A673 (cell line): ENCODE data around the gene PROX1. TPM values are rescaled to one million over a fixed set of nuclear protein-coding genes. Genes with fewer than 3 reads are reported as not detected.

Experiments used
- BruUV-seq: library from RNA; stranded (reverse); fragments of 400-500 nt; replicated peaks from 2 replicates; lab custom pipeline; 2021; lab: Mats Ljungman, UMichigan
- CTCF ChIA-PET: fragments of 300-600 bp; sonication (Branson Sonifier 250); formaldehyde crosslinking; loops from one replicate; lab custom pipeline; 2022; ENCODE audit warnings: antibody characterized with exemption; lab: Charles Lee
- POLR2A ChIA-PET: fragments of 300-600 bp; sonication (Branson Sonifier 250); formaldehyde crosslinking; loops from one replicate; lab custom pipeline; 2022; ENCODE audit warnings: antibody characterized with exemption; ENCODE audit not compliant: low non-redundant PET; lab: Charles Lee
- DNase-seq: peaks from one replicate; pipeline ENCODE4 v3.0.0-alpha.2; 2015; ENCODE audit warnings: low spot score
- H3K27ac ChIP-seq: fragments of 200-600 bp; sonication (generic); 2 replicates; pipeline ENCODE4 v1.5.1; 2016; ENCODE audit warnings: mixed run types, low read depth, mild to moderate bottlenecking, mixed read lengths, antibody characterized with exemption, low read length; ENCODE audit not compliant: poor library complexity, severe bottlenecking
- H3K27me3 ChIP-seq: fragments of 200-600 bp; sonication (generic); replicated peaks from 2 replicates; pipeline ENCODE4 v1.6.1; 2017; ENCODE audit warnings: mixed run types, low read depth, mild to moderate bottlenecking, mixed read lengths, antibody characterized with exemption, low read length; ENCODE audit not compliant: insufficient read depth, poor library complexity
- H3K36me3 ChIP-seq: fragments of 200-600 bp; sonication (generic); 2 replicates; pipeline ENCODE4 v1.6.1; 2016; ENCODE audit warnings: mixed run types, mild to moderate bottlenecking, mixed read lengths, antibody characterized with exemption, low read length; ENCODE audit not compliant: insufficient read depth, poor library complexity, severe bottlenecking
- H3K4me1 ChIP-seq: fragments of 200-600 bp; sonication (generic); 2 replicates; pipeline ENCODE4 v1.6.1; 2017; ENCODE audit warnings: mixed run types, mild to moderate bottlenecking, mixed read lengths, antibody characterized with exemption, low read length; ENCODE audit not compliant: insufficient read depth, poor library complexity, severe bottlenecking
- H3K4me3 ChIP-seq: fragments of 200-600 bp; sonication (generic); 2 replicates; pipeline ENCODE4 v1.5.1; 2016; ENCODE audit warnings: low read depth, mixed run types, mild to moderate bottlenecking, mixed read lengths, low read length; ENCODE audit not compliant: poor library complexity, severe bottlenecking
- H3K9me3 ChIP-seq: fragments of 200-600 bp; sonication (generic); 2 replicates; pipeline ENCODE4 v1.6.1; 2016; ENCODE audit warnings: mixed run types, low read depth, mild to moderate bottlenecking, mixed read lengths, antibody characterized with exemption, low read length; ENCODE audit not compliant: poor library complexity, severe bottlenecking
- EZH2 ChIP-seq: fragments of 200-600 bp; sonication (generic); IDR thresholded peaks from 2 replicates; pipeline ENCODE4 v1.6.1; 2017; ENCODE audit warnings: borderline replicate concordance, low read depth, mild to moderate bottlenecking, mixed read lengths, antibody characterized with exemption, low read length; ENCODE audit not compliant: poor library complexity, severe bottlenecking
- intact Hi-C: fragments of 100-400 bp; cut with micrococcal nuclease; formaldehyde crosslinking; loops from one replicate; pipeline ENCODE4 v1.10.0; 2022; ENCODE audit not compliant: unreplicated experiment
- total RNA-seq: library from RNA; stranded (reverse); gene quantifications from 2 replicates; pipeline ENCODE4 v1.2.3, GENCODE V29; 2021
- TF ChIP-seq, protein P1 (sequence below): fragments of 300-800, 200-600 bp; sonication (generic); conservative IDR thresholded peaks from 2 replicates; pipeline ENCODE4 v1.5.1; 2017; ENCODE audit warnings: low read depth, mild to moderate bottlenecking, antibody characterized with exemption, low read length, moderate library complexity, mixed read lengths

Gene PROX1
- total RNA-seq, 1 experiment from 2014 or later, result not detected

DNA sequence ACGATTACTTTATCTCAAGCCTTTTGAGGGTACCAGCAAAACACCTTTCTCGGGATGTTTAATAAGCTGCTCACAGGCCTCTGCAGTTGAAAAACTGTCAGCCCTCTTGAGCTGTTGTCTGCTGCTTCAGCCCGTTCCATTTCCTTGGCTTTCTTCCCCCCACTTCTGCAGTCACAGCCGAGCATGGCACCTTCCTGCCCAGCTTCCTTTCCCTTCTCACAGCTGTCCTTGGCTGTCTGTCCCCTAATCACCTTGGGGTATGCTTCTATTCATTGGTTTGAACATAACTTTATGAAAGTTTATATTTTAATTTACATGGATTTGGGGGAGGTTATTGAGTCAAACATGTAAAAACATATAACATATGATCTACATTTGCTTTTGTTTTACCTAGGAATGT is 6.9 kb upstream of the PROX1 start:
- DNase-seq, result no peak
- intact Hi-C loops, result loop anchor here (10.0 kb wide), 1 partner anchor 606 kb away; no protein-coding TSS in a partner anchor
- POLR2A ChIA-PET, result no interaction called here
- Histone ChIP-seq H3K4me1 (peaks cover 8% of the 10 kb centered on the region), H3K4me3 (no peak overlapping the region), H3K36me3 (no peaks in the 10 kb centered on the region), H3K9me3 (no peaks in the 10 kb centered on the region), H3K27ac (no peak overlapping the region), H3K27me3 (peaks cover 96% of the 10 kb centered on the region)
- BruUV-seq, result no TSS peak
- TF ChIP-seq, protein P1, sequence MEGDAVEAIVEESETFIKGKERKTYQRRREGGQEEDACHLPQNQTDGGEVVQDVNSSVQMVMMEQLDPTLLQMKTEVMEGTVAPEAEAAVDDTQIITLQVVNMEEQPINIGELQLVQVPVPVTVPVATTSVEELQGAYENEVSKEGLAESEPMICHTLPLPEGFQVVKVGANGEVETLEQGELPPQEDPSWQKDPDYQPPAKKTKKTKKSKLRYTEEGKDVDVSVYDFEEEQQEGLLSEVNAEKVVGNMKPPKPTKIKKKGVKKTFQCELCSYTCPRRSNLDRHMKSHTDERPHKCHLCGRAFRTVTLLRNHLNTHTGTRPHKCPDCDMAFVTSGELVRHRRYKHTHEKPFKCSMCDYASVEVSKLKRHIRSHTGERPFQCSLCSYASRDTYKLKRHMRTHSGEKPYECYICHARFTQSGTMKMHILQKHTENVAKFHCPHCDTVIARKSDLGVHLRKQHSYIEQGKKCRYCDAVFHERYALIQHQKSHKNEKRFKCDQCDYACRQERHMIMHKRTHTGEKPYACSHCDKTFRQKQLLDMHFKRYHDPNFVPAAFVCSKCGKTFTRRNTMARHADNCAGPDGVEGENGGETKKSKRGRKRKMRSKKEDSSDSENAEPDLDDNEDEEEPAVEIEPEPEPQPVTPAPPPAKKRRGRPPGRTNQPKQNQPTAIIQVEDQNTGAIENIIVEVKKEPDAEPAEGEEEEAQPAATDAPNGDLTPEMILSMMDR, result no peak
- TF ChIP-seq EZH2, result no peak
- CTCF ChIA-PET, result interaction anchor here (0.6 kb wide), 2 partner anchors 35 to 635 kb away, joined by 3 to 12 read pairs; no protein-coding TSS in a partner anchor

DNA sequence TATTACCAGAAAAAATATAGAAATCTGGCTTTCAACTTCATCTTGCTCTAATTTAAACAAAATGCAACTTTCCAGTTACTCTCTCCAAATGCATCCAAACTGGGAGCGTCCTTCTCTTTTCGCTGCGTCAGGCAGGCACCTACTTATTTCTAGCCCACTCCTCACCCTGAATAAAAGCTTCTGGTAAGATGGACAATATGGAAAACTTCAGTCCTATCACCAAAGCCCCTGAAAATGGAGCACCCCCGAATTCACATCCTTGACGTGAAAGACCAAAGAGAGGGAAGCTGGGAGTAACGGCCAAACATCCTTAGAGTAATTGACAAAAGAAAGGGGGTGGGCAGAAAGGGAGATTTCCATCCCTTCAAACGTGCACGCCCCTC is 5.5 kb upstream of the PROX1 start:
- H3K27me3 ChIP-seq, result peaks cover 99% of the 10 kb centered on the region
- H3K9me3 ChIP-seq, result no peaks in the 10 kb centered on the region
- no peak for DNase-seq
- no peak overlapping the region for H3K27ac ChIP-seq
- no peak overlapping the region for H3K4me3 ChIP-seq
- ChIA-PET POLR2A (no interaction called here), CTCF (no interaction called here)
- H3K36me3 ChIP-seq, result no peaks in the 10 kb centered on the region
- peaks cover 8% of the 10 kb centered on the region for H3K4me1 ChIP-seq
- TF ChIP-seq EZH2, result peak; percentile 0
- TF ChIP-seq, protein P1, result no peak
- BruUV-seq, result no TSS peak
- intact Hi-C loops, result loop anchor here (10.0 kb wide), 1 partner anchor 607 kb away; no protein-coding TSS in a partner anchor

DNA sequence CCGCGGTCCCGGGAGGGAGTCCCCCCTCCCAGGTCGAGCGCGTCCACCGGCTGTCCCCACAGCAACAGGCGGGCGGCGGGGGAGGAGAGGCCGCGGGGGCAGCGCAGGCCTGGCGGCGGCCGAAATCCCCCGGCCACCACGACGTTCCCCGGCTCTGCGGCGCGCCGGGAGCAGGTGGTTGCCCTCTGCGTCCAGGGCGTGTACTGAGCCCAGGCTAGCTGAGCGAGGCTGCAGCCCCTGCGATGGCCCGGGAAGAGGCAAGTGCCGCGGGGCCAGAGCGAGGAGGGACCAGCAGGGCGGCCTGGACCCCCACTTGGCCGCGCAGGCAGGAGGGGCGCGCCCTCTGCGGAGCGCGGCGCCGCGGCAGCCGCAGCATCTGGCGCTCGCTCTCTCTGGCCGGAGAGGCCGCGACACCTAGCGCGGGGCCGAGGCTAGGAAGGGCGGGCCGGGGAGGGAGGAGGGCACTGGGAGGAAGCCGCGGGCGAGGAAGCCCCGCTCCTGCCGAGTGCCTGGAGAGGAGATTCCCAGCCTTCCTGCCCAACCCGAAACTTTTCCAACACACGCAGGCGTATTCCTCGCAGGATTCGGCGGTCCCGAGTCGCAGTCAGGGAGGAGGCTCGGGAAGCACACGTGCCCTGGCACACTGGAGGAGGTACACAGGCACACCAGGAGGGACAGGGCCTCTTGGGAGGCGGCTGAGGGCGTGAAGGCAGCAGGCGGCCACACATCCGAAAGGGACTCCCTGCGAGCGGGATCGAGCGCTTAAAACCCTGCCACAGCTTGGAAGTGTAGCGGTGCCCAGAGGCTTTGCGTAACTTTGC is 4.9 kb upstream of the PROX1 start:
- CTCF ChIA-PET, result no interaction called here
- Histone ChIP-seq H3K4me1 (peaks cover 8% of the 10 kb centered on the region), H3K27ac (no peak overlapping the region), H3K4me3 (no peak overlapping the region), H3K27me3 (peaks cover 96% of the 10 kb centered on the region), H3K36me3 (no peaks in the 10 kb centered on the region), H3K9me3 (no peaks in the 10 kb centered on the region)
- TF ChIP-seq, protein P1, result no peak
- peak; percentile 74 for TF ChIP-seq EZH2
- DNase-seq, result no peak
- intact Hi-C loops, result loop anchor here (10.0 kb wide), 1 partner anchor 608 kb away; no protein-coding TSS in a partner anchor
- BruUV-seq, result no TSS peak
- POLR2A ChIA-PET, result no interaction called here
